Right atrium auricular region (tissue), 2 donors: ENCODE results near the gene IL21. TPM values are rescaled to one million over a fixed set of nuclear protein-coding genes. Genes with fewer than 3 reads are reported as not detected.

Source experiments
- DNase-seq: peaks from one replicate; pipeline ENCODE4 v3.0.0-alpha.2; 2019; ENCODE audit warnings: low spot score
- H3K27ac ChIP-seq, 2 donors: fragments of 200-600 bp; sonication (generic); 1 replicate in 1 of 2; 2 replicates in 1 of 2; pipeline ENCODE4 v1.5.1; 2016 to 2019
- H3K27me3 ChIP-seq, 2 donors: fragments of 200-600 bp; sonication (generic); one replicate each; pipeline versions ENCODE4 v1.5.1 to v1.6.0; 2017 to 2019
- H3K36me3 ChIP-seq: fragments of 200-600 bp; sonication (generic); one replicate; pipeline ENCODE4 v1.5.1; 2016
- H3K4me1 ChIP-seq, 2 donors: fragments of 200-600 bp; sonication (generic); one replicate each; pipeline versions ENCODE4 v1.5.1 to v1.6.0; 2017 to 2019
- H3K4me3 ChIP-seq, 2 donors: fragments of 200-600 bp; sonication (generic); 1 replicate in 1 of 2; 2 replicates in 1 of 2; pipeline ENCODE4 v1.5.1; 2017 to 2019; ENCODE audit warnings: mild to moderate bottlenecking in 1 of 2, moderate library complexity in 1 of 2
- H3K9me3 ChIP-seq, 2 donors: fragments of 200-600 bp; sonication (generic); one replicate each; pipeline ENCODE4 v1.5.1; 2019
- CTCF ChIP-seq, 2 donors: fragments of 200-600 bp; sonication (generic); IDR thresholded peaks; one replicate each; pipeline ENCODE4 v1.5.1; 2019; ENCODE audit warnings: antibody characterized with exemption in 2 of 2
- total RNA-seq, 2 donors: library from RNA; depleted of rRNA; stranded (reverse); fragments of >200 nt; gene quantifications; one replicate each; pipeline ENCODE4 v1.1.0, GENCODE V29; 2016

IL21 gene
- total RNA-seq, 2 donors from 2014 or later, result not detected

- no peaks in the 10 kb centered on the region for H3K36me3 ChIP-seq
- no peak for TF ChIP-seq CTCF (IDR thresholded peaks at IDR 0.05)
- no peaks in the 10 kb centered on the region for H3K4me1 ChIP-seq
- no peak overlapping the region for H3K27ac ChIP-seq
- H3K27me3 ChIP-seq, result no peaks in the 10 kb centered on the region
- no peak for DNase-seq
- peaks cover 0 to 6% of the 10 kb centered on the region in 2 donors for H3K9me3 ChIP-seq
- H3K4me3 ChIP-seq, result no peak overlapping the region
Observed at GRCh38 chr4:122562449-122562848, 58.4 kb downstream of the IL21 start.

Other genes starting within 250 kb of the IL21 start
- gene ADAD1, start 242.1 kb downstream of the IL21 start, total RNA-seq, result not detected
- not detected for gene IL2, start 164.3 kb downstream of the IL21 start, total RNA-seq
- 10 to 100 TPM in 1 of 2 donors, 1 to 10 TPM in 1; 5.9 to 10.2 TPM for gene BBS12, start 111.6 kb upstream of the IL21 start, total RNA-seq
- 10 to 100 TPM in 1 of 2 donors, 1 to 10 TPM in 1; 4.3 to 11.6 TPM for gene FGF2, start 205.8 kb upstream of the IL21 start, total RNA-seq